OCI-LY7 (cell line): ENCODE measurements around the gene CPA2.
"Not testable (repeated sequence)": the region's sequence is repeated elsewhere in the genome, so short reads cannot be mapped to it uniquely, and the experiment has no call there.

Experiments used
- CTCF ChIP-seq: fragments of 200-600 bp; sonication (generic); conservative IDR thresholded peaks from 2 replicates; pipeline ENCODE4 v1.5.1; 2014; ENCODE audit warnings: mild to moderate bottlenecking, antibody characterized with exemption, low read length, moderate library complexity, mixed read lengths
- EZH2phosphoT487 ChIP-seq: fragments of 200-600 bp; sonication (generic); IDR thresholded peaks from 2 replicates; pipeline ENCODE4 v1.6.1; 2018; ENCODE audit warnings: low read depth, borderline replicate concordance, mild to moderate bottlenecking, mixed run types, antibody characterized with exemption, low read length, moderate library complexity, mixed read lengths

DNA sequence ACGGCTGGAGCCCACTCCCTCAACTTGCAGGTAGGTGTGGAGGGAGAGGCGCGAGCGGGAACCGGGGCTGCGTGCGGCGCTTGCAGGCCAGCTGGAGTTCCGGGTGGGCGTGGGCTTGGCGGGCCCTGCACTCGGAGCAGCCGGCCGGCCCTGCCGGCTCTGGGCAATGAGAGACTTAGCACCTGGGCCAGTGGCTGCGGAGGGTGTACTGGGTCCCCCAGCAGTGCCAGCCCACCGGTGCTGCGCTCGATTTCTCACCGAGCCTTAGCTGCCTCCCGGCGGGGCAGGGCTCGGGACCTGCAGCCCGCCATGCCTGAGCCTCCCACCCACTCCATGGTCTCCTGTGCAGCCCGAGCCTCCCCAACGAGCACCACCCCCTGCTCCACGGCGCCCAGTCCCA is 36.7 kb upstream of the CPA2 start:
- TF ChIP-seq CTCF, EZH2phosphoT487: not testable (repeated sequence)
